Gastrocnemius medialis (tissue), 4 donors: ENCODE measurements around the gene ZDHHC14. TPM values are rescaled to one million over a fixed set of nuclear protein-coding genes. Genes with fewer than 3 reads are reported as not detected.

Experiments
- ATAC-seq, 2 donors: fragments of 150-250 bp; one replicate each; pipeline ENCODE4 v1.9.1; 2016
- DNase-seq, 2 donors: peaks; one replicate each; pipeline ENCODE4 v3.0.0-alpha.2; 2019
- H3K27ac ChIP-seq, 4 donors: fragments of 200-600 bp; sonication (generic); 1 replicate in 1 of 4; 2 replicates in 3 of 4; pipeline ENCODE4 v1.5.1; 2016 to 2018; ENCODE audit warnings: mild to moderate bottlenecking in 2 of 4, moderate library complexity in 1 of 4
- H3K27me3 ChIP-seq, 3 donors: fragments of 200-600 bp; sonication (generic) in 2 of 3; 1 replicate in 1 of 3; 2 replicates in 2 of 3; pipeline versions ENCODE4 v1.5.1 to v1.6.0; 2016 to 2019; ENCODE audit warnings: mild to moderate bottlenecking in 1 of 3, moderate library complexity in 1 of 3
- H3K36me3 ChIP-seq, 2 donors: fragments of 200-600 bp; sonication (generic) in 1 of 2; one replicate each; pipeline ENCODE4 v1.5.1; 2017 to 2018
- H3K4me1 ChIP-seq, 2 donors: fragments of 200-600 bp; sonication (generic) in 1 of 2; one replicate each; pipeline ENCODE4 v1.5.1; 2016 to 2017; ENCODE audit warnings: mild to moderate bottlenecking in 2 of 2
- H3K4me3 ChIP-seq, 4 donors: fragments of 200-600 bp; sonication (generic) in 3 of 4; 1 replicate in 1 of 4; 2 replicates in 3 of 4; pipeline ENCODE4 v1.5.1; 2016 to 2019; ENCODE audit warnings: mild to moderate bottlenecking in 2 of 4
- H3K9me3 ChIP-seq, 3 donors: fragments of 200-600 bp; sonication (generic) in 2 of 3; 1 replicate in 1 of 3; 2 replicates in 2 of 3; pipeline ENCODE4 v1.5.1; 2016 to 2019
- CTCF ChIP-seq, 5 experiments: fragments of 450-650 bp in 3 of 5; fragments of 200-600 bp in 2 of 5; sonication (generic) in 2 of 5; IDR thresholded peaks in 4 of 5; conservative IDR thresholded peaks in 1 of 5; 1 replicate in 4 of 5; 2 replicates in 1 of 5; pipeline ENCODE4 v1.5.1; 2016 to 2019; ENCODE audit warnings: antibody characterized with exemption in 5 of 5, mild to moderate bottlenecking in 3 of 5, moderate library complexity in 3 of 5
- POLR2A ChIP-seq, 2 donors: fragments of 450-650 bp; IDR thresholded peaks; one replicate each; pipeline ENCODE4 v1.6.1; 2017; ENCODE audit warnings: antibody characterized with exemption in 2 of 2, mild to moderate bottlenecking in 2 of 2, moderate library complexity in 2 of 2
- in situ Hi-C, 4 donors: fragments of 200-750 bp; cut with MboI; loops; one replicate each; pipeline versions ENCODE4 v1.15.0 to v1.8.0; 2017; ENCODE audit warnings: low sequenced_read_pairs in 4 of 4
- intact Hi-C: fragments of 100-400 bp; cut with DNase I; formaldehyde crosslinking; loops from one replicate; pipeline ENCODE4 v1.15.1; 2023; ENCODE audit warnings: low total_unique reads
- total RNA-seq, 4 donors: library from RNA; depleted of rRNA; stranded (reverse); fragments of >200 nt; gene quantifications; one replicate each; pipeline versions ENCODE4 v1.1.0 to v1.2.3, GENCODE V29; 2016

Gene ZDHHC14
- total RNA-seq, 4 donors from 2014 or later, result 3.7 to 7.7 (median 5.9) TPM

- no peak for DNase-seq
- H3K4me1 ChIP-seq, result no peaks in the 10 kb centered on the region
- ATAC-seq, result no peak
- TF ChIP-seq CTCF (IDR thresholded peaks at IDR 0.05 in 4 of 5, conservative IDR thresholded peaks at IDR 0.05 in 1 of 5), result no peak
- TF ChIP-seq POLR2A (IDR thresholded peaks at IDR 0.05), result no peak
- no peak overlapping the region for H3K27ac ChIP-seq
- H3K4me3 ChIP-seq, result no peak overlapping the region
- no peaks in the 10 kb centered on the region for H3K27me3 ChIP-seq
- intact Hi-C loops, result no loop called here
- H3K36me3 ChIP-seq, result no peaks in the 10 kb centered on the region
- in situ Hi-C loops, result no loop called here
- no peaks in the 10 kb centered on the region for H3K9me3 ChIP-seq
These were observed 106.3 kb downstream of the ZDHHC14 start for GRCh38 chr6:157487110-157487773.

- no peaks in the 10 kb centered on the region for H3K4me1 ChIP-seq
- no peak overlapping the region for H3K27ac ChIP-seq
- no peaks in the 10 kb centered on the region for H3K36me3 ChIP-seq
- TF ChIP-seq CTCF (IDR thresholded peaks at IDR 0.05 in 4 of 5, conservative IDR thresholded peaks at IDR 0.05 in 1 of 5), result no peak
- TF ChIP-seq POLR2A (IDR thresholded peaks at IDR 0.05), result no peak
- DNase-seq (no peak), ATAC-seq (no peak)
- intact Hi-C loops, result no loop called here
- H3K4me3 ChIP-seq, result no peak overlapping the region
- H3K27me3 ChIP-seq, result no peaks in the 10 kb centered on the region
- in situ Hi-C loops, result no loop called here
- H3K9me3 ChIP-seq, result no peaks in the 10 kb centered on the region
These were observed 107.1 kb downstream of the ZDHHC14 start for GRCh38 chr6:157488058-157488457.

- DNase-seq, result no peak
- TF ChIP-seq POLR2A (IDR thresholded peaks at IDR 0.05), result no peak
- TF ChIP-seq CTCF (IDR thresholded peaks at IDR 0.05 in 4 of 5, conservative IDR thresholded peaks at IDR 0.05 in 1 of 5), result no peak
- intact Hi-C loops, result no loop called here
- H3K4me1 ChIP-seq, result no peaks in the 10 kb centered on the region
- in situ Hi-C loops, result no loop called here
- no peaks in the 10 kb centered on the region for H3K27me3 ChIP-seq
- no peaks in the 10 kb centered on the region for H3K36me3 ChIP-seq
- H3K9me3 ChIP-seq, result no peaks in the 10 kb centered on the region
- ATAC-seq, result no peak
- H3K27ac ChIP-seq, result no peak overlapping the region
- no peak overlapping the region for H3K4me3 ChIP-seq
These were observed 107.7 kb downstream of the ZDHHC14 start for GRCh38 chr6:157488716-157489118.

GRCh38 chr6:157490611-157491269 lies 109.8 kb downstream of the ZDHHC14 start:
- no peak for TF ChIP-seq POLR2A (IDR thresholded peaks at IDR 0.05)
- no peak for TF ChIP-seq CTCF (IDR thresholded peaks at IDR 0.05 in 4 of 5, conservative IDR thresholded peaks at IDR 0.05 in 1 of 5)
- in situ Hi-C loops (no loop called here), intact Hi-C loops (no loop called here)
- no peaks in the 10 kb centered on the region for H3K9me3 ChIP-seq
- no peak overlapping the region for H3K27ac ChIP-seq
- no peaks in the 10 kb centered on the region for H3K4me1 ChIP-seq
- no peak for DNase-seq
- ATAC-seq, result no peak
- no peak overlapping the region for H3K4me3 ChIP-seq
- H3K36me3 ChIP-seq, result no peaks in the 10 kb centered on the region
- no peaks in the 10 kb centered on the region for H3K27me3 ChIP-seq
